Transverse colon (tissue), 3 donors: ENCODE results near the gene ID3.

ENCODE experiments used
- EP300 ChIP-seq: sonication (generic); formaldehyde crosslinking; IDR thresholded peaks from one replicate; pipeline ENCODE4 v1.6.1; 2017; ENCODE audit warnings: antibody characterized with exemption, low read depth
- POLR2A ChIP-seq: fragments of 450-650 bp; IDR thresholded peaks from one replicate; pipeline ENCODE4 v1.6.1; 2016; ENCODE audit warnings: antibody characterized with exemption, mild to moderate bottlenecking, moderate library complexity
- TF ChIP-seq, protein P1 (sequence below), 5 experiments: fragments of 200-600 bp in 3 of 5; fragments of 450-650 bp in 2 of 5; sonication (generic) in 3 of 5; IDR thresholded peaks; 1 replicate in 2 of 5; 2 replicates in 3 of 5; pipeline ENCODE4 v1.5.1; 2016 to 2017; ENCODE audit warnings: antibody characterized with exemption in 5 of 5, inconsistent platforms in 3 of 5, mild to moderate bottlenecking in 2 of 5, moderate library complexity in 1 of 5

DNA sequence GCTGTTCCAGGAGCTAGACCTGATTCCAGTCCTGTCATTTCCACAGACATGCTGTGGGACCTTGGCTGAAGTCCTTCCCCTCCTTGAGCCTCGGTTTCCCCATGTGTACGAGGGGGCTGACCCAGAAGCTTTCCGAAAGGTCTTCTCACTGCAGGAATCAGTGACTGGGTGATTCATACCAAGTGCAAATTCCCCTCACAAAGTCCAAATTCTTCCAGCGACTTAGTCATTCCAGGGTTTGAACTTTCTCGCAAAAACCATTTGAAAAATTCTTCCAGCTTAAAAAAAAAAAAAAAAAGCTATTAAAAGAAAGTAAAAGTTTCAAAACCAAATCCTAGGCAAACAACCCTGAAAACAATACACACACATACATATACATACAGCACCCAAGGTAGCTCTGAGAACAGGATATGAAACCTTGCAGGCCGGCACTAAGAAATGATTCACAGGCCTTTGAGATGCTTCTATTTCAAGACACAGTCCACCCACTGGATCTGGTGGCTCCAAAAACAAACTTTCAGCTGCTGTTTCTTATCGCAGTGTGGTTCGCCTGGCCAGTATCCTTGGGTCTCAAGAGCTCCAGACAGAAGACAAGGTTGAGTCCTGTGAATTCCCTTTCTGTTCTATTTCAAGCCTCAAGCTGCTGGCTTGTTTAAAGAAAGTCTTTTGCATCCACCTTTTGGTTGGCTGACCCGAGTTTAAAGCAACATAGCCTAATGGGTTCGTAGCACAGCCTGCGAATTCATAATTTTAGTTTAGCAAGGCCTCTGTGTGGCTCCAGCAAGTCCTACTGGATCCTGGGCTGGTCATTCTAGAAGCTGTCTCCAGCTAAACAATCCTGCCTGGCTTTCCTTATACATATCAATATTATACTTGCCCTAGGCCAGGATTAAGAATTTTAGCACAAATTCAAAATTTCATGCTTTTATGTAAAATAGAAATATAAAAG, 18.0 kb upstream of the ID3 start:
- TF ChIP-seq EP300, result no peak
- TF ChIP-seq, protein P1, sequence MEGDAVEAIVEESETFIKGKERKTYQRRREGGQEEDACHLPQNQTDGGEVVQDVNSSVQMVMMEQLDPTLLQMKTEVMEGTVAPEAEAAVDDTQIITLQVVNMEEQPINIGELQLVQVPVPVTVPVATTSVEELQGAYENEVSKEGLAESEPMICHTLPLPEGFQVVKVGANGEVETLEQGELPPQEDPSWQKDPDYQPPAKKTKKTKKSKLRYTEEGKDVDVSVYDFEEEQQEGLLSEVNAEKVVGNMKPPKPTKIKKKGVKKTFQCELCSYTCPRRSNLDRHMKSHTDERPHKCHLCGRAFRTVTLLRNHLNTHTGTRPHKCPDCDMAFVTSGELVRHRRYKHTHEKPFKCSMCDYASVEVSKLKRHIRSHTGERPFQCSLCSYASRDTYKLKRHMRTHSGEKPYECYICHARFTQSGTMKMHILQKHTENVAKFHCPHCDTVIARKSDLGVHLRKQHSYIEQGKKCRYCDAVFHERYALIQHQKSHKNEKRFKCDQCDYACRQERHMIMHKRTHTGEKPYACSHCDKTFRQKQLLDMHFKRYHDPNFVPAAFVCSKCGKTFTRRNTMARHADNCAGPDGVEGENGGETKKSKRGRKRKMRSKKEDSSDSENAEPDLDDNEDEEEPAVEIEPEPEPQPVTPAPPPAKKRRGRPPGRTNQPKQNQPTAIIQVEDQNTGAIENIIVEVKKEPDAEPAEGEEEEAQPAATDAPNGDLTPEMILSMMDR (IDR thresholded peaks at IDR 0.05), result no peak
- TF ChIP-seq POLR2A, result no peak
